Mesenchymal stem cell (in vitro differentiated cells and primary cell): Measurements from ENCODE around the gene IKZF2.

Source experiments
- DNase-seq: peaks from one replicate; pipeline ENCODE4 v3.0.0-alpha.2; 2013
- H2AFZ ChIP-seq: one replicate; pipeline ENCODE4 v1.6.1; 2013; ENCODE audit warnings: low read depth, mild to moderate bottlenecking, control low read depth, inconsistent platforms, low read length, moderate library complexity
- H2AK5ac ChIP-seq: 2 replicates; pipeline ENCODE4 v1.6.1; 2013; ENCODE audit warnings: low read length, moderate library complexity, mild to moderate bottlenecking, inconsistent platforms; ENCODE audit not compliant: severe bottlenecking
- H2BK120ac ChIP-seq: one replicate; pipeline ENCODE4 v1.6.1; 2013; ENCODE audit warnings: low read depth, mild to moderate bottlenecking, inconsistent platforms, low read length, moderate library complexity
- H2BK12ac ChIP-seq, 2 experiments: one replicate each; pipeline ENCODE4 v1.6.1; 2013; ENCODE audit warnings: inconsistent platforms in 2 of 2, low read length in 2 of 2, mild to moderate bottlenecking in 2 of 2, moderate library complexity in 2 of 2, control low read depth in 1 of 2
- H2BK15ac ChIP-seq: one replicate; pipeline ENCODE4 v1.6.1; 2013; ENCODE audit warnings: mild to moderate bottlenecking, low read depth, inconsistent platforms; ENCODE audit not compliant: poor library complexity, severe bottlenecking
- H2BK5ac ChIP-seq: 2 replicates; pipeline ENCODE4 v1.6.1; 2013; ENCODE audit warnings: low read depth, mild to moderate bottlenecking, low read length, control low read depth, inconsistent platforms; ENCODE audit not compliant: poor library complexity, severe bottlenecking
- H3K14ac ChIP-seq, 2 experiments: one replicate each; pipeline ENCODE4 v1.6.1; 2013; ENCODE audit warnings: inconsistent platforms in 2 of 2, low read length in 2 of 2, control low read depth in 1 of 2, mild to moderate bottlenecking in 1 of 2, moderate library complexity in 1 of 2
- H3K18ac ChIP-seq, 2 experiments: one replicate each; pipeline ENCODE4 v1.6.1; 2013; ENCODE audit warnings: inconsistent platforms in 2 of 2, low read length in 2 of 2, control low read depth in 1 of 2, low read depth in 1 of 2, mild to moderate bottlenecking in 1 of 2
- H3K23ac ChIP-seq, 2 experiments: one replicate each; pipeline ENCODE4 v1.6.1; 2013; ENCODE audit warnings: inconsistent platforms in 2 of 2, low read length in 2 of 2, mild to moderate bottlenecking in 2 of 2, moderate library complexity in 2 of 2, control low read depth in 1 of 2
- H3K27ac ChIP-seq: 2 replicates; pipeline ENCODE4 v1.5.1; 2013; ENCODE audit warnings: mild to moderate bottlenecking, moderate library complexity, low read length, control low read depth, inconsistent platforms; ENCODE audit not compliant: poor library complexity, severe bottlenecking
- H3K27me3 ChIP-seq, 2 experiments: 2 replicates each; pipeline versions ENCODE4 v1.6.1 to v1.7.0; 2013; ENCODE audit warnings: low read length in 2 of 2, mild to moderate bottlenecking in 2 of 2, moderate library complexity in 2 of 2, control low read depth in 1 of 2, inconsistent platforms in 1 of 2; ENCODE audit not compliant: control insufficient read depth in 1 of 2, insufficient read depth in 1 of 2
- H3K36me3 ChIP-seq, 2 experiments: 2 replicates each; pipeline versions ENCODE4 v1.6.1 to v1.7.0; 2013; ENCODE audit warnings: low read length in 2 of 2, control low read depth in 1 of 2, inconsistent platforms in 1 of 2, low read depth in 1 of 2, mild to moderate bottlenecking in 1 of 2; ENCODE audit not compliant: insufficient read depth in 2 of 2, control insufficient read depth in 1 of 2
- H3K4ac ChIP-seq, 2 experiments: one replicate each; pipeline ENCODE4 v1.6.1; 2013; ENCODE audit warnings: inconsistent platforms in 2 of 2, low read length in 2 of 2, mild to moderate bottlenecking in 2 of 2, moderate library complexity in 2 of 2, control low read depth in 1 of 2, low read depth in 1 of 2
- H3K4me1 ChIP-seq: 2 replicates; pipeline ENCODE4 v1.6.1; 2013; ENCODE audit warnings: low read depth, low read length, control low read depth; ENCODE audit not compliant: control insufficient read depth, insufficient read depth
- H3K4me2 ChIP-seq: 2 replicates; pipeline ENCODE4 v1.6.1; 2013; ENCODE audit warnings: low read length, mild to moderate bottlenecking, inconsistent platforms; ENCODE audit not compliant: poor library complexity, severe bottlenecking
- H3K4me3 ChIP-seq, 2 experiments: 2 replicates each; pipeline versions ENCODE4 v1.5.1 to v1.7.0; 2013; ENCODE audit warnings: low read length in 2 of 2, mild to moderate bottlenecking in 2 of 2, control low read depth in 1 of 2, low read depth in 1 of 2; ENCODE audit not compliant: insufficient read depth in 1 of 2
- H3K79me1 ChIP-seq: replicated peaks from 2 replicates; pipeline ENCODE4 v1.6.1; 2013; ENCODE audit warnings: mild to moderate bottlenecking, control low read depth, low read length, inconsistent platforms; ENCODE audit not compliant: poor library complexity, severe bottlenecking
- H3K9ac ChIP-seq: 2 replicates; pipeline ENCODE4 v1.7.0; 2013; ENCODE audit warnings: mild to moderate bottlenecking, low read length, moderate library complexity
- H3K9me3 ChIP-seq: 2 replicates; pipeline ENCODE4 v1.7.0; 2013; ENCODE audit warnings: mild to moderate bottlenecking, low read length; ENCODE audit not compliant: control insufficient read depth
- H4K8ac ChIP-seq: one replicate; pipeline ENCODE4 v1.6.1; 2013; ENCODE audit warnings: inconsistent platforms, mild to moderate bottlenecking, low read length, moderate library complexity
- H4K91ac ChIP-seq: one replicate; pipeline ENCODE4 v1.6.1; 2013; ENCODE audit warnings: mild to moderate bottlenecking, low read length, inconsistent platforms
- WGBS: methylation state at CpG from one replicate; pipeline ENCODE4 v1.1.7; 2013; ENCODE audit warnings: mixed read lengths; 5-methylcytosine and 5-hydroxymethylcytosine counted together

Gene IKZF2

DNA sequence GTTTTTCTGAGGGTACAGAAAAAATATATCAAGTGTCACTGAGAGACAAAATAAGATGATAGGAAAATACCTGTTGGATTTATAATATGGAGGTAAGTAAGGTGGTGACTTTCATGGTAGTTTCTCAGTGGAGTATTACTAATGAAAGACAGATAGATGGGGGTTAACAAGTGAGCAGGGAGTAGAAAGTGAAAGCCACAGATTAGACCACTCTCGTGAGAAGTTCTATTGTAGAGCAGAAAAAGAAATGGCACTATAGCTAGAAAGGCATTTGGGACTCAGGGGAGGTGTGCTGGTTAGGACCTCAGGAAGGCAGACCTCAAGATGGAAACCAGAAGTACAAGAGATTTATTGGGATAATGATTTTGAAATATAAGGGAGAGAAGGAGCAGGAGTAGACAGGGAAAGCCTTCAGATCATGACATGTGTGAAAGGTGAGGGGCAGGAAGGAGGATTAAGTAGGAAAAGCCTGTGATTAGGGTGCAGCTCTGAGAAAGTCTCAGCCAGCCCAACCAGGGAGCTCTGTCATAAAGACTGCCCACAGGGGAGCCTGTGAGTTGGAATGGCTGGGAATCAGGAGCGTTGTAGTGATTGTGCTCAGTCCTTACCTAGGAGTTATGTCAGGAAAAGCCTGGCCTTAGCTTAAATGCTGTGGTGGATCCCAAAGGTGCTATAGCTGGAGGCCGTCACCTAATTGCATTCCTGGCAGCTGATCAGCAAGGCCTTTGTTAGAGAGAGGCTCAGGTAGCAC lies 198.1 kb downstream of the IKZF2 start:
- no peak overlapping the region for H3K14ac ChIP-seq
- no peak overlapping the region for H4K8ac ChIP-seq
- no peak overlapping the region for H3K23ac ChIP-seq
- no peak overlapping the region for H3K4ac ChIP-seq
- H2BK120ac ChIP-seq, result no peak overlapping the region
- no peak overlapping the region for H2BK15ac ChIP-seq
- H3K27ac ChIP-seq, result no peak overlapping the region
- no peaks in the 10 kb centered on the region for H3K9me3 ChIP-seq
- no peak overlapping the region for H3K18ac ChIP-seq
- DNase-seq, result no peak
- no peak overlapping the region for H4K91ac ChIP-seq
- no peak overlapping the region for H3K4me2 ChIP-seq
- H2AFZ ChIP-seq, result no peak overlapping the region
- no peak overlapping the region for H3K4me3 ChIP-seq
- no peak overlapping the region for H2BK12ac ChIP-seq
- no peak overlapping the region for H3K9ac ChIP-seq
- H2AK5ac ChIP-seq, result no peak overlapping the region
- no peaks in the 10 kb centered on the region for H3K79me1 ChIP-seq
- 81% methylated on average over 3 of the region's 3 CpGs for whole genome bisulfite sequencing
- no peaks in the 10 kb centered on the region for H3K4me1 ChIP-seq
- H3K36me3 ChIP-seq, result no peaks in the 10 kb centered on the region
- no peaks in the 10 kb centered on the region for H3K27me3 ChIP-seq
- H2BK5ac ChIP-seq, result no peak overlapping the region

DNA sequence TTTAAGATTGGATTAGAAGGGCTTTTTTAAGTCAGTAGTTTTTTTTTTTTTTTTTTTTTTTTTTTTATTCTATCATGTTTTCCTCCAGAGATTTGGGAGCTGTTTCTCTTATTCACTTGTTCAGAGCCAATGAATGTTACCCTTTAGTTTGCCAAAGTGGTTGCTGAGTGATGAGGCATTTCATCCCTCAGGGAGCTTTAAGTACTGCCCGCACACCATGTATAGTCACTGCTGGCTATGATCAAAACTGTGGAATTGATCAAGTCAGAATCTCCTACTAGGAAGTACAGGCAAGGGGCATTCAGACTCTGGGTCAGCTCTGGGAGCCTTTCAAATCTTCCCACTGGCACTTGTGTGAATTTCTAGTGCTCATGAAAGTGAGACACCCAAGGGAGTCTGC lies 201.6 kb downstream of the IKZF2 start:
- H3K4me1 ChIP-seq, result no peaks in the 10 kb centered on the region
- no peak overlapping the region for H3K4ac ChIP-seq
- 100% methylated on average over 1 of the region's 1 CpG for WGBS
- no peak overlapping the region for H3K18ac ChIP-seq
- H3K36me3 ChIP-seq, result no peaks in the 10 kb centered on the region
- H2BK12ac ChIP-seq, result no peak overlapping the region
- no peak overlapping the region for H4K91ac ChIP-seq
- H3K14ac ChIP-seq, result no peak overlapping the region
- no peak overlapping the region for H2BK120ac ChIP-seq
- H3K4me2 ChIP-seq, result no peak overlapping the region
- DNase-seq, result no peak
- H4K8ac ChIP-seq, result no peak overlapping the region
- no peak overlapping the region for H3K27ac ChIP-seq
- H3K9ac ChIP-seq, result peak overlapping the region; percentile 36
- no peak overlapping the region for H2BK15ac ChIP-seq
- no peak overlapping the region for H2BK5ac ChIP-seq
- no peak overlapping the region for H2AFZ ChIP-seq
- H3K23ac ChIP-seq, result no peak overlapping the region
- H2AK5ac ChIP-seq, result no peak overlapping the region
- H3K79me1 ChIP-seq, result no peaks in the 10 kb centered on the region
- no peaks in the 10 kb centered on the region for H3K27me3 ChIP-seq
- no peaks in the 10 kb centered on the region for H3K9me3 ChIP-seq
- H3K4me3 ChIP-seq, result no peak overlapping the region
